GM21526 (cell line): ENCODE results near the gene SLC25A47.
A peak's percentile ranks its signal among the peaks of the same experiment; 100 is the strongest.
"Not testable (repeated sequence)": the region's sequence is repeated elsewhere in the genome, so short reads cannot be mapped to it uniquely, and the experiment has no call there.

ENCODE experiments used
- ATAC-seq: cut with Tn5 transposase; IDR thresholded peaks from one replicate; pipeline ENCODE4 v1.9.1; 2021; ENCODE audit warnings: moderate library complexity; ENCODE audit not compliant: unreplicated experiment, low FRiP score

Gene SLC25A47, protein sequence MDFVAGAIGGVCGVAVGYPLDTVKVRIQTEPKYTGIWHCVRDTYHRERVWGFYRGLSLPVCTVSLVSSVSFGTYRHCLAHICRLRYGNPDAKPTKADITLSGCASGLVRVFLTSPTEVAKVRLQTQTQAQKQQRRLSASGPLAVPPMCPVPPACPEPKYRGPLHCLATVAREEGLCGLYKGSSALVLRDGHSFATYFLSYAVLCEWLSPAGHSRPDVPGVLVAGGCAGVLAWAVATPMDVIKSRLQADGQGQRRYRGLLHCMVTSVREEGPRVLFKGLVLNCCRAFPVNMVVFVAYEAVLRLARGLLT

DNA sequence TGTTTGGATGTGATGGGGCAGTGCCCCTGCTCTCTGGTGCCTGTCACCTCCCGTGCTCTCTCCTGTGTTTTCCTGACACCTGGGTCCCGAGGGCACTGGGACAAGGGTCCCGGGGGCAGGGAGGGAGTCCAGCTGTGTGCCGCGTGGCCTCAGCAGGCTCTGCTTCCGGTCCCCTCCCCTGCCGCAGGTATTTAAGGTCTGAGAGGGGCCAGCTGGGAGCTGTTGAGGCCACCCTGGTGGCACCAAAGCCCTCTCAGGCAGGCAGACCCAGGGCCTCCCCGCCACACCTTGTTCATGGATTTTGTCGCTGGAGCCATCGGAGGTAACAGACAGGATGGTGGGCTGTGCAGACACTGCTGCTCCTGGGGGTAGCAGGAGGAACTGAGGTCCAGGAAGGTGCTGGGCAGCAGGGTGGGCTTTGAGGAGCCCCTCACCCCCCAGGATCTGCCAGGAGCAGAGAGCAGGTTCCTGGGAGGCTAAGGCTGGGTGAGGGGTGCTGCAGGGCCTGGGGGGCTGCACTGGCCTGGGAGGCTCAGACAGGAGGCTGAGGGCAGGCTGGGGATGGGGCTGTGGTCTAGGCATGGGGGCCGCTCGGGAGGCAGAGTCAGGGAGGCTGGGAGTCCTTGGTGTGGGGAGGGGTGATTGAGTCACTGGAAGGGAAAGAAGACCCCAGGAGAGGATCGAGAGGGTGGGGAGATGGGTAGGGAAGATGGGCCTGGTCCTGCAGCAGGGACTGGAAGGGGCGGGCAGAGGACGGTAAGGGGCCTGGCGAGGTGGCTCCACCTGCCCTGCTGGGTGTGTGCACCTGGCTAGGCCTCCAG, at the start of gene SLC25A47:
TSS of gene SLC25A47 (plus strand) at position 219 of the 821 bp plus-strand sequence. CDS start at position 295, 76 bp downstream.
- ATAC-seq = no peak

DNA sequence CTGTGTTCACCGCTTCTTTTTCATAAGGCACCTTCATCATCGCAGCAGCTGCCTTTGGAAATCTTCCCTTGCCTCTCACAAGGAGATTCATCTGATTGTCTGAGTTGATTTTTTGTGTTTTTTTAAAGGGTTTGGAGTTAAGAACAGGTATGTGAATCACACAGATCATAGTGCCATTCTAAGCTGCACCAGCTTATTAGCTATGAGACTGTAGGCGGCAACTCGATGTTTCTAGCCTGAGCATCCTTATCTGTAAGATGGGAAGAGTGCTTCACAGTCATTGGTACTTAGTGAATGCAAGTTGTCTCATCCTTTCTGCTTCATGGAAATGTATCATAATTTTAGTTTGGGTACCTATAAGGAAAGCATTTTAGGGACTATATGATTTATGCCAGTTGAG, 48.9 kb upstream of the SLC25A47 start:
- no peak for ATAC-seq

DNA sequence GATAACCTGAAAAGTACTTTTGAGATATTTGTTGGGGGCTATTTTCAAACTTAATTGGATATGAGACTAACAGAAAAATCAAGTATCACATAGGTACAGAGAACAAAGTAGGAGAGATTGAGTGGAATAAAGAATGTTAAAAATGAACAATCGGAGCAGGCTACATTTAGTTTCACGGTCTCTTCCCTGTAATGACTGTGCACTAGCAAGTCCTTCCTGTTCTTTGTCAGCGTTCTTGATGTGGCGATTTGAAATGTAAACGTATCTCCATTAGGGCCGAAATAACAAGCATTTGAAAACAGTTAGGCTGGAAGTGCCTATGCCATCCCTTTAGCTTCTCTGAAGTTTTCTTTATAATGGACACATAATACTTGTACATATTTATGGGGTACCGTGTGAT, 47.9 kb upstream of the SLC25A47 start:
- ATAC-seq = no peak

DNA sequence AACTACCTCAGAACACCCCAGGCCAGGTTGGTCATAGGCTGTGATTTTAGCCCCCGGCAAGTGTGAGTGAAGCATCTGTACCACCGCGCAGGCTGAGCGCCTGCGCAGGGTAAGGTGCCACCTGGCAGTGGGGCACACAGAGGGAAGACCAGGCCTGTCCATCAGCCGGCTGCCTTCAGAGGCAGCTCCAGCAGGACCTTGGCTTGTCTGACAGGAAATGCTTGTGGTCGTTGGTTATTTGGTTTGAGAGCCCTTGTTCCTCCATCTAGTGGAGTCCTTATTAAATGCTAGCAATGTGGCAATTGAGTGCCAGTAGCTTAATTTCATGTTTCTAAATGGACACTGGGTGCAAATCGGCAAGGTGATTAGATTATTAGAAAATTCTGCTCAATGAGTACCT, 44.4 kb upstream of the SLC25A47 start:
- ATAC-seq = no peak

DNA sequence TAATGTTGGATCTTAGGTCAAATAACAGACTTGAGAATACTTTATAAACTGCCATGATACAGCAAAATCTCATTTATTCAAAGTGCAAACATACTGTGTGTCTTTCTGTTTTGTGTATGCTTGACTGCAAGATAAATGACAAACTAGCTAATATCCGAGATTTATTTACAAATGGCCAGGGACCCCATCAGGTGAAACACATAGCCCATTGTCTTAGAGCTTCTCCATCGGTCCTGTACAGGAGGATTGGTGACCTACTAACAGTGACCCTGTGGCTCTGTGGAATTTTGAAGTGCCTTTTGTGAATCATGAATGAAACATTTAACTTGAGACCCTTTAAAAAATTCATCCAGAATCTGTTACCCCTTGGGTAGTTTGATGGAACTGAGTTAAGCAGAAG, 44.0 kb upstream of the SLC25A47 start:
- ATAC-seq = no peak

DNA sequence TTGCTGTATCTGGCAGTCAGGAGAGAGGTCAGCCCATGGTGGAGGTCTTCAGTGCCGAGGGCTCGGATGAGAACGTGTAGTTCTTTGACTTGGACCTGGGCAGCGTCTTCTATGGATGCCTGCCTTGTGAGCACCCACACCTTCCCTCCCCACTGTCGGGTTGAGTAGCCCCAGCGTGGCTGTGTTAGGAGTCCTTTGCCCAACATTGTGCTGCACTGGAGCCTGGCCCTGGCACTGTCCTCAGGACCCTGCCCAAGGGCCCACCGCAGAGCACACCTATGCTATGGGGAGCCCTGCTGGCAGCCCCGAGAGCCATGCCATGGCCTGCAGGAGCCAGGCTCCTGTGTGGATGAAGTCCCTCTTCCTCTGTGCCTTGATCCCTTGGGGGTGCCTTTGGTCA, 43.6 kb upstream of the SLC25A47 start:
- no peak for ATAC-seq

DNA sequence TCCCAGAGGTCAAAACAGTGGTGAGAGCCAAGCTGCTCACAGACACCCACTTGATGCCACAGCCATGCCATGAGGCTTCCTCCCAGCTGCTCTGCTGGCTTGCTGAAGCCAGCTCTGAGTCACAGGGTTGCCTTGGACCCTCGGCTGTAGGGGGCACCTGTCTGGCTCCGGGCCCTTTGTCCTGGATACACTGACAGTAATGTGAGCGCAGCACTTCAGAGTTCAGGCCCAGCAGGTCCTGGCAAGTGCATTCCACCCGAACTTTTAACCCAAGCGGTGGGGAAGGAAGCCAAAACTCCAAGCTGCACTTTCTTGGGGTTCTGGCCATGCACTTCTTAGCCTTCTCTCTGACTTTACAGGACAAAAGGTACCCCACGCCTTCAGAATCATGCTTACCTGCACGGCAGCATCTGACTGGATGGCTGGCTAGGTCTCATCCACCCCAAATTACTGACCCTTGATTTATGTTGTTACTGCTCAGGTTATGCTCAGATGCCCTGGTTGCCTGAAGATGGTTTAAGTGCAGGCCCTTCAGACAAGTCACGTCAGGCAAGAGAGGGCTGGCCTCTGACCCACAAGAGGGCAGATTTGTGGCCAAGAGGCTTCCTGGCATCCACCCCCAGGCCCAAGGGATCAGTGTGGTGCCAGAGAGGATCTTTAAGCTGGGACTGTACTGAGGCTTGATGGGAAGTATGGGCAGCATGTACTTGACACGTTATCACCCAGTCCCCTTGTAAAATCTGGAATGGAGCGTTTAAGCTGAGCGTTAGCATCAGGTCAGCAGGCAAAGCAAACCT, 41.7 kb upstream of the SLC25A47 start:
- ATAC-seq = no peak

DNA sequence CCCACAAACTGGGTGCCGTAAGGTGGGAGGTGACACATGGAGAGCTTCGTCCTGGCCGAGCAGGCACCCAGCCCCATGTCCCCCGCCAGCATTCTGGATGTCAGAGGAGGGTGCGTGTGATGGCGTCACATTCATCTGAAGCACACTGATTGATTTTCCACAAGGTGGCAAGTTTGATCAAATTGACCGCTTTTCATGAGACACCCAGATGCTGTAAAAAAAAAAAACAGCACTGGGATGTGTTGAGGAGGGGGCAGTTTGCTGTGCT, 41.1 kb upstream of the SLC25A47 start:
- ATAC-seq = no peak

DNA sequence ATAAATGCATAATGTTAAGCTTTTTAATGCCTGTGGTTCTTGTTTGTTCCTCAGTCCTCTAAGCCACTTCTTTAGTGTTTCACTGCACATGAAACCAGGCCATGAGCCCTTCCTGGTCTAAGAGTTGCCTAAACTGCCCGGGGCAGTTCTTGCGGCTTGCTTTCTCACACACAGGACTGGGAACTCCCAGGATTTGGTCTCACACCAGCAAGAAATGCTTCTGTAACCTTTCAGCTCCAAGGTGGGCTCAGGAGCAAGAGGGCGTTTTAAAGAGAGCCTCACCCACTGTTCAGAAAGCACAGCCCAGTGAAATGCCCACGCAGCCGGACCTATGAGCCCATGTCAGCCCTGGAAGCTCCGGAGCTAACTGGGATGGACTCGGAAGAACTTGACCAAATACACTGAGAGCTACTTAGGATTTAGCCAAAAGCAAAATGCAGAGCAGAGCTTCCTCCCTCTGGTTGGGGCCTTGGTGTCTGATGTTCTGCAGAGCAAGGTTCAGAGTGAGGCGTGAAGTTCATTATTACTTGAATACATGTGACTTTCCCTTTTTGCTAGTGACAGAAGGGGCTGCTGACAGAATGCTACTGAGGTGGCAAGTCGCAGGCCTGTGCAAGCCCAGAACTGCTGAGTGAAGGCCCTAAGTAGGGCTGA, 40.2 kb upstream of the SLC25A47 start:
- no peak for ATAC-seq

DNA sequence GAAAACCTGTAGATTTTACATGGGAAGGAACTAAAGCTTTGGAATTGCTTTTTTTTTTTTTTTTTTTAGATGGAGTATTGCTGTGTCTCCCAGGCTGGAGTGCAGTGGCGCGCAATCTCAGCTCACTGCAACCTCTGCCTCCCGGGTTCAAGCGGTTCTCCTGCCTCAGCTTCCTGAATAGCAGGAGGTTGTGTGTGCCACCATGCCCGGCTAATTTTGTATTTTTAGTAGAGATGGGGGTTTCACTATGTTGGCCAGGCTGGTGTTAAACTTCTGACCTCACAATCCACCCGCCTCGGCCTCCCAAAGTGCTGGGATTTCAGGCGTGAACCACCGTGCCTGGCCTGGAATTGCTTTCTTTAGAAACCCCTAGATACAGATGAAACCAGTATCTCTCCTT, 39.7 kb upstream of the SLC25A47 start:
- ATAC-seq = not testable (repeated sequence)

DNA sequence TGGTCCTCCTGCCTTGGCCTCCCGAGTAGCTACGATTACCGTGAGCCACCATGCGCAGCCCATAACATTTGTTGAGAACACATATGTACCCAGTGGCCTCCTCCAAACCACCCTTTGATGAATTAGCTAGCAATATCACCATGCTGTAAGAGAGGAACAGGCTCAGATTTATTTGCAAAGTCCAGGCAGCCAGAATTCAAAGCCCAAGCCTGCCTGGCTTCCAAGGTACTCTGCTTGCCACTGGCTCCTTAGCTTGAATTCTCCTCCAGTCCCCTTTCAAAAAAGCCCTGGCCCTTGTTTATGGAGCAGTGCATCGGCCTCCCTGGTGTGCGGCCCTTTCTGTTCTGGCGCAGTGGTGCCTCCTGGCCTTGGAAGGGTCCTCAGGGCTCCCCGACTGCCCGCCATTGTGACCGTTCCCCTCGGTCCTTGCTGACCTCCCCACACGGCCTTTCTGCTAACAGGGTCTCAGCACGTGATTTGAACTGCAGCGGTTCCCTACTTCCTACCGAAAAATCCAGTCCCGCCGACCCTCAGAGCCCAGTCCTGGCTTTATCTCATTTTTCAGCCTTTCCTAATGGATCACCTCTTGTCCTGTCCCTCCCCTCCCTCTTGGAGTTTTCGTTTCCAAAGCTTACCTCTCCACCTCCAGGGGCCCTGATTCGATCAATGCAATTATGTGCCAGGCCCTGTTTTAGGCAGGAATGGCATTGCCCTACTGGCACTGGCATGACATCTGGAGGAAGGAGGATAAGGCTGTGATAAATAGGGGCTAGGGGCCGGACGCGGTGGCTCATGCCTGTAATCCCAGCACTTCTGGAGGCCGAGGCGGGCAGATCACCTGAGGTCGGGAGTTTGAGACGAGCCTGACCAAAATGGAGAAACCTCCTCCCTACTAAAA, 38.9 kb upstream of the SLC25A47 start:
- ATAC-seq = no peak

DNA sequence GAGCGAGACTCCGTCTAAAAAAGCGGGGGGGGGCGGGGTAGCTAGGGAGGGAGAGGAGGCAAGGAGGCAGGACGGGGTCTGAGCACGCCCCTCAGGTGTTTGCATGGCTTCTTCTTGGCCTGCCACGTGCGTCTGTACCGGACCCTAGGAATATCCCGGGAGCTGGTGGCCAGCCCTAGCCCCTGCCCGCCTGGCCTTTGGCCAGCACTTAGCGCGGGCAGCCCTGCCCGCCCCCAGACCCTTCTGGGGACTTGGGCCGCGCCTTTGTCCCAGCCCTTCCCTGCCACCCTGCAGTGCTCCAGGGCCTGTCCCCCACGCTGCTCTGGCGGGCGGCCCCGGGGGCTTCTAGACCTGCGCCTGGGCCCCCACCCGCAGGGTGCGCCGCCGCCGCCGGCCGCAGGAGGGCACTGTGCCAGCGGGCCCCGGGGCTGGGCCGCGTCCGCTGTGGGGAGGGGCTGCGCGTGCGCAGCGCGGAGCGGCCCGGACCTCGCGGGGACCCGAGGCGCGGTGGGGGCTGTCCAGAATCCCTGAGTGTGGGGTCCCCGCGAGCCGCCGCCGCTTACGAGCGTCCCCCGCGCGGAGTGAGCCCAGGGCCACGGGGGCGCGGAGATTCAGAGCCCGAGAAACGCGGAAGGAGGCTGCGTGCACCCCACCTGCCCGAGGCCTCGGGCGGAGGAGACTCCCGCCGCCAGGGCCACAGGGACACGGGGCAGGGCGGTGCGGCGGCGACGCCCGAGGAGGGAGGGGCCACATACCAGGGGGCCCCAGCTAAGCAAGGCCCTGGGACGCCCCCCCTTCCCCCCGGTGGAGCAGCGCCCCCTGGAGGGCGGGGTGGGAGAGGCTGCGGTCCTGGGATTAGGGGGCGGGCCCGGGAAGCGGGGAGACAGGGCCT, 37.9 kb upstream of the SLC25A47 start:
- ATAC-seq = peak; percentile 84

DNA sequence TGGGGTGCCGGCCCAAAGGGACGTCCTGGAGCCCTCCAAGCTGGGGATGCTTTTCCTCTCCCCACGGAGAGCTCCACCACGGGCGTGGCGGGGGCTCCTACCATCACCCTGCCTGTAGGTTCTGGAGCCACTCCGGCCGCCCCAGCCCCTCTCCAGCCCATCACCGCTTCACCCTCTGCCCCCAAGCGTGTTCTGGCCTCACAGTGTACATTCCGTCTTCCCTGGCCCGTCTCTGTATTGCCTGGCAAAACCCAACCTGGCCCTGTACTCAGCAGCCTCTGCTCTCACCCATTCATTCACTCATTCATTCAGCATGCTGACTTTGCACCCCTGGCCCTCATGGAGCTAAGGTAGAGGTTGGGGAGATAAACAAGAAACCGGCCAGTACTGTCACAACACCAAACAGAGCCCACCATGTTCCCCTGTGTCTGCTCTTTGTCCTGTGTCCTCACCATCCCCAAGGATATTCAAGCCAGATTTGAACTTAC, 37.2 kb upstream of the SLC25A47 start:
- no peak for ATAC-seq

DNA sequence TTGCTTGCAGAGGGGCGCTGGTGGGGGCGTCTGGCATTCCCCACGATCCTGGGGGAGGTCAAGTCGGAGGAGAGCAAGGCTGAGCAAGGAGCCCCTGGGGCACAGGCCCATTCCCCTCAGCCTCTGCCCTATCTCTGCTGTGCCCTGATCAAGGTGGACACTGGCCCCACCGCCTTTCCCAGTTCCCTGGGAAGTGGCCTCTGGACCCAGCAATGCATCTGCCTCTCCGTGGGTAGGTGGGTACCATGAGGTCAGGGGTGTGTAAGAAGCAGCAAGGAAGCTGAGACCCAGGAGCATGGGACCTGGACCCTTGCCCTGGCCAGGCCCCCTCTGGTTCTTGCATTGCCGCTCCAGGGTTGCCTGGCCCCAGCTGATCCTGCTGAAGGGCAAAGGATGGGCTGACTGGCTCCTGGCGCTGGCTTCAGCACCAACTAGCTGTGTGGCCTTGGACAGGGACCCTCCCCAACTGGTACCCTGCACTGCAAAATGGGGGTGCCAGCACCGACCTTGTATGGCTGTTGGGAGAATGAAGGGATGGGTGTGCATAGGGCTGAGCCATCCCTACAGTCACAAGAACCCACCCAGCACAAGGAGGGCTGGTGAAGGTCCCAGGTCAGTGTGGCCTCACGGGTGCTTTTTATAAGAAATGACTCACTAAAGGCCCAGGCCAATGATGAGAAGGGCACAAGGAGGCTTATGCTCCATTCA, 36.5 kb upstream of the SLC25A47 start:
- no peak for ATAC-seq

DNA sequence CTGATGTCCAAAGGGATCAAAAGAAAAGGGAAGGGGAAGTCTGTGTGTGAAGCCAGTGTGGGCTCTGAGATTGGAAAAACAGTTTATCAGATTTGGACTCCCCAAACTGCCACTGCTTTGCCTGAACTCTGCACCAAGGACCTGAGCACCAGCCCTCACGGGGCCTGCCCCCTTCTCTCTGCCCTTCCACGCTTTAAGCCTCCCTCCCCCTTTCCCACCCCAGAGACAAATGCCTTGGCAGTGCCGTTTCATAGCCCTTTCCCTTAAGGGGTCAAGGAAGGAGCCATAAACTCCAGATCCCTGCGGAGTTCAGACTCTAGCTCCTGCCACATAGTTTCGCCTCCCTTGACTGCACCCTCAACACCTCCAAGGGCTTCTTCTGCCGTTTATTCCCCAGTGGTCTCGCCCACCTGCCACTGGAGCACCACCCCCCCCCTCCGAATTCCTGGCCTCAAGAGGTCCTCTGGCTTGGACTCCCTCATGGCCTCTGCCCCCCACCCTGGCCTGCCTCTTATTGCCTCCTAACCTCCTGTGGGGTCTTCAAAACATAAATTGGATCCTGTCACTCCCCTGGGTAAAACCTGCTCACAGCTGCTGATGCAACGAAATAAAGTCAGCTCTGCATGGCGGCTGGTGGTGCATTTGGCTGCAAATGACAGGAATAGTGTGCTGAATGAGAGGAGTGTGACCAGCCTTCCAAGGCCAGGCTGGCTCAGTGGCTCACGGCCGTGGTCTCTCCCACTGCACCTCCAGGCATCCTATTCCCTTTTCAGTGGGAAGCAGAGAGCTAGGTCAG, 35.7 kb upstream of the SLC25A47 start:
- no peak for ATAC-seq

DNA sequence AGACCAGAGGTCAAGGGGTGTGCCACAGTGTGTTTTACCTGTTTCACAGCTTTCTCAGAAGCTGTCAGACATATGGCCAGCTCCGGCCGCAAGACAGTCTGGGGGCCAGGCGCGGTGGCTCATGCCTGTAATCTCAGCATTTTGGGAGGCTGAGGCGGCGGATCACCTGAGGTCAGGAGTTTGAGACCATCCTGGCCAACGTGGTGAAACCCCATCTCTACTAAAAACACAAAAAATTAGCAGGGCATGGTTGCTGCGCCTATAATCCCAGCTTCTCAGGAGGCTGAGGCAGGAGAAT, 35.2 kb upstream of the SLC25A47 start:
- ATAC-seq = not testable (repeated sequence)

DNA sequence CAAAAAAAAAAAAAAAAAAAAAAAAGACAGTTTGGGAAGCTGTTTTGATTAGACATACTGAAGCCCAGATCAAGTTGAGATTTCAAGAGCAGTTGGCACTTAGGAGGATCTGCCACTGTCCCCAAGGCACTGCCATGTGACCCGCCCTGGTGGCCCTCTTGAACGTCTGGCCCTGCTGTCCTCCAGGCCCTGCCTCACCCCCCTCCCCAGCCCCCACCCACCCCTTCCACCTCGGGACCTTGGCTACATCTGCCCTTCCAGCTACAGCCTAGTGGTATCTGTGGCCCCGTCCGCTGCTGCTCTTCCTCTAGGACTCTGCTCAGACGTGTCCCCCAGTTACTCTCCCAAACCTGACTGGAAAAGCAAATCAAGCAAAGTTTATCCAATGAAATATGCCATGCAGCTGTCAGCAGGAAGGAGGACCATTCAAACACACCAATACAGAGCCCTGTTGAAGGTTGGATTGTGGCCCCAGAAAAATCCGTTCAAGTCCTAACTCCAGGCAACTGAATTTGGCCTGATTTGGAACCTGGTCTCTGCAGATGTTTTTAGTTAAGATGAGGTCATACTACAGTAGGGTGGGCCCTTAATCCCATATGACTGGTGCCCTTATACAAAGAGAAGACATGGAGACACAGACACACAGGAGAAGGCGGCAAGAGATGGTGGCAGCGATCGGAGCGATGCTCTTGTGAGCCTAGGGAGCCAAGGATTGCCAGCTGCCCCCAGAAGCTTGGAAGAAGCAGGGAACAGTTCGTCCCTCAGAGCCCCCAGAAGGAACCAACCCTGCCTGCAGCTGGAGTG, 34.6 kb upstream of the SLC25A47 start:
- ATAC-seq = no peak
